WTC11 (cell line): ENCODE results near the gene GPC6.

Experiments used
- ARID4B ChIP-seq: sonication (generic); formaldehyde crosslinking; IDR thresholded peaks from 2 replicates; pipeline ENCODE4 v1.8.0; 2023; ENCODE audit warnings: missing genetic modification reagents, mild to moderate bottlenecking, borderline replicate concordance
- CTCF ChIP-seq: fragments of 200-600 bp; IDR thresholded peaks from 2 replicates; pipeline ENCODE4 v1.8.0; 2022; ENCODE audit warnings: antibody characterized with exemption
- STAT6 ChIP-seq: sonication (generic); formaldehyde crosslinking; conservative IDR thresholded peaks from 2 replicates; pipeline ENCODE4 v1.8.1; 2023; ENCODE audit warnings: mild to moderate bottlenecking, low read depth, missing genetic modification reagents, moderate library complexity
- ZNF121 ChIP-seq: sonication (generic); formaldehyde crosslinking; IDR thresholded peaks from 2 replicates; pipeline ENCODE4 v1.8.0; 2023; ENCODE audit warnings: missing genetic modification reagents

- TF ChIP-seq CTCF (no peak), ARID4B (CRISPR knock-in tag) (no peak), STAT6 (CRISPR knock-in tag) (no peak), ZNF121 (CRISPR knock-in tag) (no peak)
These were observed 110.1 kb downstream of the GPC6 start for GRCh38 chr13:93336728-93337127.
